ENCODE results near the gene SRPX. TPM values are rescaled to one million over a fixed set of nuclear protein-coding genes. Genes with fewer than 3 reads are reported as not detected.
A peak's percentile ranks its signal among the peaks of the same experiment; 100 is the strongest.

Gene SRPX
- total and polyA plus RNA-seq, 7 donors = 8.3 to 42.1 (median 17.2) TPM

GRCh38 chrX:38221391-38221929 is 789 bp upstream of the SRPX start:
- Histone ChIP-seq H3K9me3 (no peaks in the 10 kb centered on the region), H3K27ac (no peak overlapping the region), H3K4me3 (no peak overlapping the region), H3K4me1 (no peaks in the 10 kb centered on the region), H3K36me3 (ENCODE audit: insufficient read depth in 1 of 2, low read depth in 1 of 2) (no peaks in the 10 kb centered on the region), H3K27me3 (ENCODE audit: insufficient read depth in 3 of 3, low read length in 2 of 3) (peaks cover 0 to 58% (median 3%) of the 10 kb centered on the region in 3 donors)
- 56 to 68% (median 60%) methylated on average over 10 of the region's 10 CpGs for WGBS, 3 donors
- DNase-seq (no peak), ATAC-seq (no peak)
- intact Hi-C loops (cut with DNase I) = no loop called here
- TF ChIP-seq CTCF (IDR thresholded peaks at IDR 0.05) = no peak

- Histone ChIP-seq H3K9me3 (no peaks in the 10 kb centered on the region), H3K27ac (no peak overlapping the region), H3K4me1 (no peaks in the 10 kb centered on the region), H3K4me3 (peak overlapping the region; percentile 59), H3K36me3 (ENCODE audit: insufficient read depth in 1 of 2, low read depth in 1 of 2) (no peaks in the 10 kb centered on the region), H3K27me3 (ENCODE audit: insufficient read depth in 3 of 3, low read length in 2 of 3) (peaks cover 0 to 68% (median 3%) of the 10 kb centered on the region in 3 donors)
- peak; percentile 11 for TF ChIP-seq CTCF (IDR thresholded peaks at IDR 0.05)
- peak; percentile 40 to 60 (median 48) for ATAC-seq
- intact Hi-C loops (cut with DNase I) = no loop called here
- 1 to 30% (median 2%) methylated on average over 13 to 14 of the region's 14 CpGs for WGBS, 3 donors
- DNase-seq = peak; percentile 31 to 57
These were observed 652 bp downstream of the SRPX start for GRCh38 chrX:38220024-38220414.

- no peak for ATAC-seq
- no peak overlapping the region for H3K4me3 ChIP-seq
- H3K4me1 ChIP-seq = no peaks in the 10 kb centered on the region
- peaks cover 0 to 69% (median 1%) of the 10 kb centered on the region in 3 donors for H3K27me3 ChIP-seq (ENCODE audit: insufficient read depth in 3 of 3, low read length in 2 of 3)
- no peak for TF ChIP-seq CTCF (IDR thresholded peaks at IDR 0.05)
- WGBS, 3 donors = 64 to 73% (median 67%) methylated on average over 5 of the region's 5 CpGs
- H3K9me3 ChIP-seq = no peaks in the 10 kb centered on the region
- no peak overlapping the region for H3K27ac ChIP-seq
- no peak for DNase-seq
- intact Hi-C loops (cut with DNase I) = no loop called here
- H3K36me3 ChIP-seq (ENCODE audit: insufficient read depth in 1 of 2, low read depth in 1 of 2) = no peaks in the 10 kb centered on the region
These were observed 4.0 kb downstream of the SRPX start for GRCh38 chrX:38216642-38217041.

- intact Hi-C loops (cut with DNase I) = no loop called here
- Histone ChIP-seq H3K27me3 (ENCODE audit: insufficient read depth in 3 of 3, low read length in 2 of 3) (peaks cover 0 to 51% (median 0%) of the 10 kb centered on the region in 3 donors), H3K27ac (no peak overlapping the region), H3K4me1 (no peaks in the 10 kb centered on the region), H3K4me3 (no peak overlapping the region), H3K36me3 (ENCODE audit: insufficient read depth in 1 of 2, low read depth in 1 of 2) (no peaks in the 10 kb centered on the region), H3K9me3 (no peaks in the 10 kb centered on the region)
- WGBS, 3 donors = 66 to 74% (median 70%) methylated on average over 11 of the region's 11 CpGs
- no peak for TF ChIP-seq CTCF (IDR thresholded peaks at IDR 0.05)
- DNase-seq (no peak), ATAC-seq (peak in 3 of 4 donors; percentile 41 to 71 (median 44))
These were observed 5.8 kb downstream of the SRPX start for GRCh38 chrX:38214551-38215531.

Measured in psoas muscle (tissue), 8 donors.